Activated CD4-positive, alpha-beta T cell treated with anti-CD3 and anti-CD28 coated beads, Interleukin-2, amount 50 U/mL, for 4 hours (primary cell): ENCODE results near the gene TSSK2.
"Not testable (repeated sequence)": the region's sequence is repeated elsewhere in the genome, so short reads cannot be mapped to it uniquely, and the experiment has no call there.

Experiments used
- DNase-seq, 2 experiments: peaks; one replicate each; pipeline ENCODE4 v3.0.0-alpha.2; 2020

TSSK2 gene

GRCh38 chr22:19130959-19131684 lies at the start of gene TSSK2:
Gene TSSK2 (plus strand): TSS chr22:19131308. CDS start chr22:19131400, 92 bp downstream.
- DNase-seq = no peak

GRCh38 chr22:19081351-19081750 lies 49.8 kb upstream of the TSSK2 start:
- no peak for DNase-seq

GRCh38 chr22:19082101-19082500 lies 49.0 kb upstream of the TSSK2 start:
- no peak for DNase-seq

GRCh38 chr22:19082793-19083192 lies 48.3 kb upstream of the TSSK2 start:
- no peak for DNase-seq

DNA sequence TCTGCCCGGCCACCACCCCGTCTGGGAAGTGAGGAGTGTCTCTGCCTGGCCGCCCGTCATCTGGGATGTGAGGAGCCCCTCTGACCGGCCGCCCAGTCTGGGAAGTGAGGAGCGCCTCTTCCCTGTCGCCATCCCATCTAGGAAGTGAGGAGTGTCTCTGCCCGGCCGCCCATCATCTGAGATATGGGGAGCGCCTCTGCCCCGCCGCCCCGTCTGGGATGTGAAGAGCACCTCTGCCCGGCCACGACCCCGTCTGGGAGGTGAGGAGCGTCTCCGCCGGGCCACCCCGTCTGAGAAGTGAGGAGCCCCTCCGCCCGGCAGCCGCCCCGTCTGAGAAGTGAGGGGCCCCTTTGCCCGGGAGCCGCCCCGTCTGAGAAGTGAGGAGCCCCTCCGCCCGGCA lies 47.0 kb upstream of the TSSK2 start:
- DNase-seq = not testable (repeated sequence)

DNA sequence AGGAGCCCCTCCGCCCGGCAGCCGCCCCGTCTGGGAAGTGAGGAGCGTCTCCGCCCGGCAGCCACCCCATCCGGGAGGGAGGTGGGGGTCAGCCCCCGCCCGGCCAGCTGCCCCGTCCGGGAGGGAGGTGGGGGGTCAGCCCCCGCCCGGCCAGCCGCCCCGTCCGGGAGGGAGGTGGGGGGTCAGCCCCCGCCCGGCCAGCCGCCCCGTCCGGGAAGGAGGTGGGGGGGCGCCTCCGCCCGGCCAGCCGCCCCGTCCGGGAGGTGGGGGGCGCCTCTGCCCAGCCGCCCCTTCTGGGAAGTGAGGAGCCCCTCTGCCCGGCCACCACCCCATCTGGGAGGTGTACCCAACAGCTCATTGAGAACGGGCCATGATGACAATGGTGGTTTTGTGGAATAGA lies 46.5 kb upstream of the TSSK2 start:
- not testable (repeated sequence) for DNase-seq

- no peak for DNase-seq
These were observed 45.8 kb upstream of the TSSK2 start for GRCh38 chr22:19085233-19085718.

GRCh38 chr22:19086417-19086816 lies 44.7 kb upstream of the TSSK2 start:
- DNase-seq = no peak

GRCh38 chr22:19086896-19087295 lies 44.2 kb upstream of the TSSK2 start:
- no peak for DNase-seq

- no peak for DNase-seq
These were observed 42.1 kb upstream of the TSSK2 start for GRCh38 chr22:19088866-19089595.

GRCh38 chr22:19090183-19090582 lies 40.9 kb upstream of the TSSK2 start:
- no peak for DNase-seq

DNA sequence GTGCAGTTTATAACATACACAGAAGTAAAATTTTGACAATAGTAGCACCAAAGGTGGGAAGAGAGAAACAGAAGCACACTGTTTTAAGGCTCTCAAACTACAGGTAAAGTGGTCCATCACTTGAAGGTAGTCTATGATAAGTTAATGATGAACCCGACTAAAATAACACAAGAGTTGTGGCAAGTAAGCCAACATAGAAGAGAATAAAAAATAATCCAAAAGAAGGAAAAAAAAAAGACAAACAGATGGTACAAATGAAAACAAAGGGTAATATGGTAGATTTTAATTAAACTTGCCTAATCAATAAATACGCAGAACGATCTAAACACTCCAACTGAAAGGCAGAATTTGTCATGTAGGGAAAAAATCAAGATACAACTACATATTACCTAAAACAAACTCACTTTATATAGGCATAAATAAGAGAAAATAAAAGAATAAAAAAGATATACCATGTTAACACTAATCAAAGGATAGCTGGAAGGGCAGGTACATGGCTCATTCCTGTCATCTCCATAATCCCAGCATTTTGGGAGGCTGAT lies 40.5 kb upstream of the TSSK2 start:
- no peak for DNase-seq

- DNase-seq = no peak
These were observed 38.4 kb upstream of the TSSK2 start for GRCh38 chr22:19092725-19093124.

DNA sequence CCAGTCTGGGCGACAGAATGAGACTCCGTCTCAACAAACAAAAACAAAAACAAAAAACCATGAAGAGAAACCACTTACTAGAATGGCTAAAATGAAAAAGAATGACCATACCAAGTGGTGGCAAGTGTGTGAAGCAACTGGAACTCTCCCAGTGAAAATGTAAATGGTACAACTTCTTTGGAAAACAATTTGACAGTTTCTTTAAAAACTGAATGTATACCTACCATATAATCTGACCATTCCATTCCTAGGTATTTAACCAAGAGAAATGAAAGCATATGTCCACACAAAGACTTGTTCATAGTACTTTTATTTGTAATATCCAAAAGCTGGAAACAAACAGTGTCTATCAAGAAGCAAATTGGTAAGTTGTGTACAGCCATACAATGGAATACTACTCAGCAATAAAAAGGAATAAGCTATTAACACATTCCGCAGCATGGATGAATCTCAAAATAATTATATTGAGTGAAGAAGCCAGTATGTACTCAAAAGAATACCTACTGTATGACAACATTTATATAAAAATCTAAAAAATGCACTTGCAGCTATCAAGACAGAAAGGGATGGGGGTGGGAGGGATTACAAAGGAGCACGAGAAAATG lies 36.6 kb upstream of the TSSK2 start:
- DNase-seq = no peak

DNA sequence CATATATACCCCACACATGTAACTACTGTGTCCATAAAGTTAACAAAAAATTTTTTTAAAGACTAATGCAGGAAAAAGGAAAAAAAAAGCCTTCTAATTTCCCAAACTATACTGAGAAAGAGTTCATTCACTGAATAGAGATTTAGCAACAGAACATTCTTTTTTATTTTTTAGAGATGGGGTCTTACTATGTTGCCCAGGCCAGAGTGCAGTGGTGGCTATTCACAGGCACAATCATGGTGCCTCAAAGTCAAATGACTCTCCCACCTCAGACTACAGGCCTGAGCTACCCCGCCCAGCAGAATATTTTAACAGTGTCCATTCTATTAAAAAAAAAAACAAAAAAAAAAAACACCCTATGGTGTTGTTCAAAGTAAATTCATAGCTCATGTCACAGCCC lies 34.6 kb upstream of the TSSK2 start:
- no peak for DNase-seq

DNA sequence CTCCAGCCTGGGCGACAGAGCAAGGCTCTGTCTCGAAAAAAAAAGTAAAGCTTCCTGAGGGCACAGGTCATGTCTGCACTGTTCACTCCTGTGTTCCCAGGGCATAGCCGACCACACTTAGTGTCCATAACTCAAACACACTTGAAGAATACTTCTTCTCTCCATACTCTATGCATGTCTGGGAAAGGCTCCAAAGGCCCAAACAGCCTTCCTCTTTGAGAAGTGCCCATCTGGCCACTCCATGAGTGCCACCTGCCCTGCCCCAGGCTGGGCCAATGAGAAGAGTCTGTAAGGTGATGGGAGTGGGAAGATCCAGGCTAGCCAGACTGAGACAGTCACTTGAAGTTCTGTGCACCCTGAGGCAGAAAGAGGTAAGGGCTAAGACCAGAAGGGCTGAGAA lies 33.6 kb upstream of the TSSK2 start:
- DNase-seq = no peak

DNA sequence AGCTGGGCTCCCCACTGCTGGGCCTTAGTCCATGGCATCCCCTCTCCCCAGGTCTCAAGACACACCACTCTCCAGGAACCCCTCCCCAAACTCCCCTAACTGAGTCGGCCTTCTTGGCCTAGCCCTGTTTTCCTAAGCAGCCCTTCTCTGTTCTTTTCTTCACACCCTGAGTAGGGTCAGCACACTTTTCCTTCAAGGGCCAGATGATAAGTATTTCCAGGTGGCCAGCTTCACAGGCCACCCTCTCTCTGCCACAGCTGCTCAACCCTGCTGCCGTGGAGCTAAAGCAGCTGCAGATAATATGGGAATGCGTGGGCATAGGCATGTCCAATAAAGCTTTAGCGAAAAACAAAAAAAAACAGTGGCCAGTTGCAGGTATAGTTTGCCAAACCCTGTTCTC lies 33.0 kb upstream of the TSSK2 start:
- no peak for DNase-seq

- DNase-seq = no peak
These were observed 27.0 kb upstream of the TSSK2 start for GRCh38 chr22:19103880-19104821.

GRCh38 chr22:19105456-19105855 lies 25.7 kb upstream of the TSSK2 start:
- no peak for DNase-seq

GRCh38 chr22:19105867-19106802 lies 25.0 kb upstream of the TSSK2 start:
- peak; percentile 50 to 55 for DNase-seq
